ENCODE measurements around the gene TPRX1. TPM values are rescaled to one million over a fixed set of nuclear protein-coding genes. Genes with fewer than 3 reads are reported as not detected.
"Not testable (repeated sequence)": the region's sequence is repeated elsewhere in the genome, so short reads cannot be mapped to it uniquely, and the experiment has no call there.

The TPRX1 gene
- total RNA-seq, 2 experiments from 2014 or later = not detected

- Mint-ChIP-seq H3K27ac (no peak overlapping the region), H3K4me1 (ENCODE audit: low read depth) (no peaks in the 10 kb centered on the region), H3K27me3 (peaks cover 53% of the 10 kb centered on the region), H3K36me3 (ENCODE audit: low read depth) (no peaks in the 10 kb centered on the region), H3K9me3 (no peaks in the 10 kb centered on the region), H3K4me3 (no peak overlapping the region)
- Histone ChIP-seq H3K9me3 (ENCODE audit: control insufficient read depth in 1 of 2, insufficient read depth in 1 of 2, low read length in 2 of 2) (no peaks in the 10 kb centered on the region), H3K27ac (ENCODE audit: low read depth in 1 of 2, low read length in 2 of 2) (no peak overlapping the region), H3K4me3 (ENCODE audit: low read length) (no peak overlapping the region), H3K36me3 (ENCODE audit: insufficient read depth, low read length) (no peaks in the 10 kb centered on the region), H3K27me3 (ENCODE audit: control insufficient read depth in 1 of 2, insufficient read depth in 2 of 2, low read length in 2 of 2) (peaks cover 10 to 24% of the 10 kb centered on the region in 2 experiments), H3K4me1 (ENCODE audit: insufficient read depth, low read length) (no peaks in the 10 kb centered on the region)
- ATAC-seq (ENCODE audit: poor library complexity) (no peak), DNase-seq (no peak)
- TF ChIP-seq CTCF (IDR thresholded peaks at IDR 0.05) = no peak
- intact Hi-C loops (cut with DNase I, micrococcal nuclease) = no loop called here
- CTCF ChIA-PET = no interaction called here
- POLR2A ChIA-PET = no interaction called here
These were observed 15.5 kb upstream of the TPRX1 start for GRCh38 chr19:47819858-47820257.

GRCh38 chr19:47818221-47818620, 13.9 kb upstream of the TPRX1 start:
- H3K4me3 ChIP-seq (ENCODE audit: low read length); H3K9me3 Mint-ChIP-seq; H3K4me3 Mint-ChIP-seq; intact Hi-C loops (cut with DNase I, micrococcal nuclease); H3K4me1 ChIP-seq (ENCODE audit: insufficient read depth, low read length); H3K27ac ChIP-seq (ENCODE audit: low read depth in 1 of 2, low read length in 2 of 2); DNase-seq; ATAC-seq (ENCODE audit: poor library complexity); H3K4me1 Mint-ChIP-seq (ENCODE audit: low read depth); POLR2A ChIA-PET; H3K9me3 ChIP-seq (ENCODE audit: control insufficient read depth in 1 of 2, insufficient read depth in 1 of 2, low read length in 2 of 2); H3K36me3 Mint-ChIP-seq (ENCODE audit: low read depth); H3K27ac Mint-ChIP-seq; H3K36me3 ChIP-seq (ENCODE audit: insufficient read depth, low read length); CTCF ChIA-PET: not testable (repeated sequence)
- H3K27me3 ChIP-seq (ENCODE audit: control insufficient read depth in 1 of 2, insufficient read depth in 2 of 2, low read length in 2 of 2) = peaks cover 10 to 24% of the 10 kb centered on the region in 2 experiments
- peaks cover 52% of the 10 kb centered on the region for H3K27me3 Mint-ChIP-seq

GRCh38 chr19:47816270-47816669, 11.9 kb upstream of the TPRX1 start:
- H3K4me1 Mint-ChIP-seq (ENCODE audit: low read depth); H3K4me3 ChIP-seq (ENCODE audit: low read length); H3K9me3 ChIP-seq (ENCODE audit: control insufficient read depth in 1 of 2, insufficient read depth in 1 of 2, low read length in 2 of 2); ATAC-seq (ENCODE audit: poor library complexity); H3K4me1 ChIP-seq (ENCODE audit: insufficient read depth, low read length); H3K27ac ChIP-seq (ENCODE audit: low read depth in 1 of 2, low read length in 2 of 2); H3K36me3 Mint-ChIP-seq (ENCODE audit: low read depth); intact Hi-C loops (cut with DNase I, micrococcal nuclease); H3K9me3 Mint-ChIP-seq; DNase-seq; H3K4me3 Mint-ChIP-seq; H3K27ac Mint-ChIP-seq; H3K36me3 ChIP-seq (ENCODE audit: insufficient read depth, low read length); CTCF ChIA-PET; POLR2A ChIA-PET: not testable (repeated sequence)
- peaks cover 10 to 18% of the 10 kb centered on the region in 2 experiments for H3K27me3 ChIP-seq (ENCODE audit: control insufficient read depth in 1 of 2, insufficient read depth in 2 of 2, low read length in 2 of 2)
- H3K27me3 Mint-ChIP-seq = peaks cover 36% of the 10 kb centered on the region

GRCh38 chr19:47813995-47814328, 9.6 kb upstream of the TPRX1 start:
- Histone ChIP-seq H3K4me1 (ENCODE audit: insufficient read depth, low read length) (no peaks in the 10 kb centered on the region), H3K36me3 (ENCODE audit: insufficient read depth, low read length) (no peaks in the 10 kb centered on the region), H3K4me3 (ENCODE audit: low read length) (no peak overlapping the region), H3K9me3 (ENCODE audit: control insufficient read depth in 1 of 2, insufficient read depth in 1 of 2, low read length in 2 of 2) (no peaks in the 10 kb centered on the region), H3K27me3 (ENCODE audit: control insufficient read depth in 1 of 2, insufficient read depth in 2 of 2, low read length in 2 of 2) (no peaks in the 10 kb centered on the region), H3K27ac (ENCODE audit: low read depth in 1 of 2, low read length in 2 of 2) (no peak overlapping the region)
- ATAC-seq (ENCODE audit: poor library complexity) = no peak
- POLR2A ChIA-PET = no interaction called here
- TF ChIP-seq CTCF (IDR thresholded peaks at IDR 0.05) = no peak
- no peaks in the 10 kb centered on the region for H3K4me1 Mint-ChIP-seq (ENCODE audit: low read depth)
- CTCF ChIA-PET = no interaction called here
- no peak for DNase-seq
- no peaks in the 10 kb centered on the region for H3K9me3 Mint-ChIP-seq
- H3K36me3 Mint-ChIP-seq (ENCODE audit: low read depth) = no peaks in the 10 kb centered on the region
- H3K4me3 Mint-ChIP-seq = no peak overlapping the region
- peaks cover 18% of the 10 kb centered on the region for H3K27me3 Mint-ChIP-seq
- no peak overlapping the region for H3K27ac Mint-ChIP-seq
- intact Hi-C loops (cut with DNase I, micrococcal nuclease) = loop anchor here in 1 of 2 experiments (1.0 kb wide), 1 partner anchor 49 kb away; no protein-coding TSS in a partner anchor

Measured in CD4-positive, alpha-beta T cell (primary cell).